GM21529 (cell line): ENCODE data around the gene SMAD1.

Experiments used
- ATAC-seq: cut with Tn5 transposase; IDR thresholded peaks from one replicate; pipeline ENCODE4 v1.9.1; 2021; ENCODE audit not compliant: unreplicated experiment

The SMAD1 gene

DNA sequence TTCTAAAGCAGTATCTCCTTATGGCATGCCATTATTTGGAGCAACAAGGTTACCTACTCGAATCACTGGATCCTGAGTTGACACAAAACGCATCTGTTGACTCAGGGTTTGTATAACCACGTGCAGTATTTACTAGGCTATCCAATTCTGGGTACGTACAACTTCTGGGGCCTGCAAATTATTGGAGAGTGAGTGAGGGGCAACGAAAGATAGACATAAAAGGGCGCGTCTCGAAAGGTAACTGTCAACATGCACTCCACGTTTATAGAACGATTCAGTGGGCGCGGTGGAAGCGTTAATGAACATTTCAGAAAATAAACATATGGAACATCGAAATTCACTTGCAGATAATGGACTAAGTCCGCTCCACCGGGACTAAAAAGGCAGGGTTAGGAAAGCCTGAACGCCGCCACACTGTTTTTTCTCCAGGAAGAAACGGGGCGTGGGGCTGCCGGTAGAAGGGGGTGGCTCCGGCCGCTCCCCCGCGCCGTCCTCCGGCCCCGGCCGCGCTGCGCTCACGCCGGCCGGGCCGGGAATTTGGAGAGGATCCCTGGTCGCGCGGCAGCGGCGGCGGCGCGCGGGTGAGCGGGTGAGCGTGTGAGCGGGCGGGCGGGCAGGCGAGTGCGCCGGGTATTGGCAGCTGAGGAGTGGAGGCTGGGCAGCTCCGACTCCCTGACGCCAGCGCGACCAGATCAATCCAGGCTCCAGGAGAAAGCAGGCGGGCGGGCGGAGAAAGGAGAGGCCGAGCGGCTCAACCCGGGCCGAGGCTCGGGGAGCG is at the start of gene SMAD1:
Gene SMAD1 (plus strand): TSS at position 690 of the 778 bp plus-strand sequence. CDS start 32,761 bp downstream, outside the sequence.
- peak; percentile 51 for ATAC-seq

DNA sequence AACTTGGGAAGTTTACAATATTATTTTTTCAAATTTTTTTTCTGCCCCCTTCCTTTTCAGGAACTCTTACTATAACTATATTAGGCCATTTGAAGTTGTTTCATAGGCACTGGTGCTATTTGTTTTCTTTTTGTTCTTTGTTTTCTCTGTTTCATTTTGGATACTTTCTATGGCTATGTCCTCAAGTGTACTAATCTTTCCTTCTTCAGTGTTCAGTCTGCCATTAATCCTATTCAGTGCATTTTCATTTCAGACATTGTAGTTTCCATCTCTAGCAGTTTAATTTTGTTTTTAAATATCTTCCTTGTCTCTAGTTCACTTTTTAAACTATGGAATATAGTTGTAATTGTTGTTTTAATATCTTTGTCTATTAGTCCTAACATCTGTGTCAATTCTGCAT is 48.0 kb upstream of the SMAD1 start:
- no peak for ATAC-seq

DNA sequence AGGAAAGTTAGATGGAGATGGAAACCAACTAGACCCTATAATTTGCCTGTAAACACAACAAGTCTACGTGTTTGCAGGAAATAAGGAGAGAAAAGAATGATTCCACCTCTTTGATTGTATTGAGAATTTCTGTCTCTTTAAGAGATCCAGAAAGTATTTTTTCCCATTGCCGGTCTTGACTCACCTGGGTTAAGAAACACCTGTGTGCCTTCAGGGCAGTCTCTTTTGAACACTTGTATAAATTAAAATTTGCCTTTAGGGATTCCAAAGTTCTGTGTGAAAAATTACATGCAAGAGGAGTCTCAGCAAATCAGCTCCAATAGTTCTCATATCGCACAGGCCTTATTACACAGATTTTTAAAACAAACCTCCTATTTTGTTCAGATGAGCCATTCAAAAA is 46.0 kb upstream of the SMAD1 start:
- no peak for ATAC-seq

DNA sequence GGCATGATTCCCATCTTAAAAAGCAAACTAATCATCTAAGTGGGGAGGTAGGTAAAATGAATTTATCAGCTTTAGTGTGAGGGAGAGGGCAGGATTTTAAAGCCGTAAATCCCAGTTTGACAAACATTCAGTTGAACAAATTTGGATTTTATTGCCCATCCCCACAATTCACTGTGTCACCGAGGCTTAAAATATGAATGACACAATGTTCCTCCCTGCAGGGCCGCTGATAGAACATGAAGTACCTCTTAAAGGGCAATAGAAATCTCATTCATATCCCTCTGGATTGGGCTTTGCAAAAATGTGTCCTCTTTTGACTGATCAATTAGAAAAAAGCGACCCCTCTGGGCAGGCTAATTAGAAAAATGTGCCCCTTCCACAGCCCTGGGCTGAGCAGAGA is 45.5 kb upstream of the SMAD1 start:
- ATAC-seq, result no peak

DNA sequence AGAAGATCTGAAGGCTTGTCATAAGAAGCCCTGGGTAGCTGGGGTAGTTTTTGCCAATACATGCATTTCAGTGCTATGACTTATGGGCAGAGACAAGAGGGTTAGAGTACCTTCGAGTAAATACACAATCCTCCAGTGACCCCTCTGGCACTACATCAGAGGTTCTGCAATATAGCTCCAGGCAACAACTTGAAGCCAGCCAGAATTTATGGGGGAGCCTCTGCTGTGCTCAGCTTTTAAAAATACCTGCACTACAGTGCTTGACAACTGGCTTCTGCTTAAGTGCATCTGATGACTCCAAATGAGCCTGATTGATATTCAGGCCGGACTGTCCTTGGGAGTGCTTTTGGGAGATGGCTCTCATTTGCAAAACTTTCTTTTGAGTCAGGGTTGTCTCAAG is 44.9 kb upstream of the SMAD1 start:
- no peak for ATAC-seq

DNA sequence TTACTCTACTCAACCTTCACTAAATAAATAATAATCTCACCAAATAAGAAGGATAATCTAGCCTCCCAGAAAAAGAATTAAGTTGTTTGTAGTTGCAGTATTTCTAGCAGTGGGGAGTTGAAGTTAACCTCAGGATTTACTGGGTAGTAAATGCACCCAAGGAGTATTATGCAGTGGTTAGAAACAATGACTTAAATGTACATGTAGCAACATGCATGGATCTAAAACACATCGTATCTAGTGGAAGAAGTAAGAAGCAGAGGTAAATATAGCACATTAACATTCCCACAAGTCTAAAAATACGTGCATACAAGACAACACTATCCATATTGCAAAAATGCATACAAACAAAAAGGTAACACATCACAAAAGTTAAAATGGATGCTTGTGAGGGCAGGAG is 44.2 kb upstream of the SMAD1 start:
- ATAC-seq, result no peak

DNA sequence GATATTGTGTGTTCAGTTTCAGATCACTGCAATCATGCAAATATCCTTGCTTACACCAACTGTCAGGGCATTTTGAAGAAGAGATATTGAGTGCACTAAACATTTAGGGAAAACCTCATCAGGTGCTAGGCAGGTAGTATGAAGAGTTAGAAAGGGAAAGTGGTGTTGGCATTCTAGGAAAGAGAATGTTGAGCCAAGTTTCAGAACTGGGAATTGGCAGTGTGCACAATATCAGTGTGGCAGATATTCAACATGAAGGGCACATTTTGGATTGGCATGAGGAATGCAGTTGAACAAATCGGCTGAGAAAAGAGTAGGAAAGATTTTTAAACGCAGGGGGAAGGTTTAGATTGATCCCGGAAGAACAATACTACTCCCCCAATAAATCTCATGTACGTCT is 43.4 kb upstream of the SMAD1 start:
- ATAC-seq, result no peak

DNA sequence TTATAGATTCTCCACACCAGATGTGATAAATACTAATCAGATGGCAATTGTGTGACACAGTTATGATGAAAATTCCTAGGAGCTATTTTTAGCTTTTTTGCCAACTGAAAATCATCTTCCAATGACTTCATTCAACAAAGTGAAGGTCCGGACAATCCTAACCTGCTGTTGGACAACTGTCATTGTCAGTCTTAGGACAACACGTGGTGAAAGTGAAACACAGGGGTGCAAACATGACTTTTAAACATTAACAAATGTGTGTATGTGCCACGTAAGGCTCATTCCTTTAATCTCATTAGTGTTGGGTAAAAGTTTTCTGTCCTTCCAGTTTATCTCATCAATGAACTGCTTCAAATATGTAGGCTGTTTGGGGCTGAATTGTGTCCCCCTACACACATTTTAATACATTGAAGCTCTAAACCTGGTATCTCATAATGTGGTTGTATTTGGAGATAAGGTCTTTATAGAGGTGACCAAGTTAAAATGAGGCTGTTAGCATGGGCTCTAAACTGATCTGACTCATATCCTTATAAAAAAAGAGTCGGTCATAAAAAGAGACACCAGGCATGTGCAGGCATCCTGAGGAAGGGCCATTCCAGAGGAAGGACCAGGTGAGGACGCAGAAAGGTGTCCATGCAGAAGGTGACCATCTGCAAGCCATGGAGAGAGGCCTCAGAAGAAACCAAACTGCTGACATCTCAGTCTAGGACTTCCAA is 41.2 kb upstream of the SMAD1 start:
- no peak for ATAC-seq

DNA sequence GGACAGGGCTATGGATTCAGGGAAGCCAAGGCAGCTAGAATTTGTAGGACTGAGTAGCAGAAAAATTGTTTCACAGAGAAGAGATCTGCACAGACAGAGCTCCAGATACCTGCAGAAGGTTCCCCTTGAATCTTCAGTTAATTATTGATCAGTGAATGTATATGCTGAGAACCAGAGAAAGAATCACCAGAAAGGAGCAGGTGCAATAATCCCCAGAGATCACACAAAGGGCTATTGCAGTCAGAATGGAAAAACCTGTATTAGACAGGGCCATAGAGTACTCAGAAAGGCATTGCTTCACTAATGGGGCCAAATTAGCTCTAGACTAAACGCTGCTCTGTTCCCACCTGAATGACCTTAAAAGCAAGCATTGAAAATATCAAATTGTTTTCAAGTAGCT is 35.5 kb upstream of the SMAD1 start:
- peak; percentile 90 for ATAC-seq

DNA sequence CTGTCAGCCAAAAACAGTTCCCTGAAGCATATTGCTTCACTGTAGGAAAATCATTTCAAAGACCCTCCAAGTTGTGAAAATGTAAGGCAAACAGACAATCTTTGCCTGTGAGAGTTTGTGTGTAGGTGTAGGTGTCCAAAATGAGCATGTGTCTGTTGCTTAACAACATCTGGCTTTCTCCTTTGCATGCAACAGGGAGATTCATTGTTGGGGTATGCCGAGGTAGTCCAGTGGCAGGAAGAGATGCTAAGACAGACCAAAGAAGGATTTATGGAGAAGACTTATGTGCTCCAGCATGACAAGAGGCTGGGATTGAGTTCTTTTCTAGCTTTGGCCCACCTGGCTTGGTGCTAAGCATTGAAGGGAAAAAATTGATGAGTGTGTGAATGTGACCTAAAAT is 29.8 kb upstream of the SMAD1 start:
- ATAC-seq, result no peak

DNA sequence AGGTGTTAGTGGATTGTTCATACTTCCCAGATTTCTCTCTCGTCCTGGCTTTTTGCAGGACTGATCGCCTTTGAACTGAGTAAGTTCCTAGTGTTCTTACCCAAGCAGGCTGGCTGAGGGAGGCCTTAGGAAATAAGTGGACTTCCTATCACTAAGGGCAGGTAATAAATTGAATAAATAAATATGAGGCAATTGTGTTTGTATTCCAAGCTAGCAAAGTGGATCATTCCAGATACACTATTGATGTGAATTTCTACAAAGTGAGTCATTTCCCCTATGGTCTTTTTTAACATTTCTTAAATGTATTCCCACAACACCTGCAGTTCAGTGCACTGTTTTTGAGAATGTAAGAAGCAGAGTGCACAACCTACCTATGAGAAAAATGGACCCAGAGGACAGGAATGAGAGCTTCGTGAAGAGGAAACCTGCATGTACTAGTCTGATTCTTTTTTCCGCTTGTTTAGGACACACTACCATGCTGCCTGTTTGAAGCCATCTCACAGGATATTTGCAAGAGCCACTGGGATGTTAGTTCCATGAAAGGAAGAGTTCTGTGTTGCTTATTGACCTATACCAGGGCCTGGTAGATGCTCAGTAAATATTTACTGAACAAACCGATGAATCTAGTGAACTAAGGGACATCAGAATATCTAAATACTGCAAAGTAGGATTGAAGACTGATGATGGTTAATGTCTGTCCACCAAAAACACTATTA is 29.0 kb upstream of the SMAD1 start:
- no peak for ATAC-seq

DNA sequence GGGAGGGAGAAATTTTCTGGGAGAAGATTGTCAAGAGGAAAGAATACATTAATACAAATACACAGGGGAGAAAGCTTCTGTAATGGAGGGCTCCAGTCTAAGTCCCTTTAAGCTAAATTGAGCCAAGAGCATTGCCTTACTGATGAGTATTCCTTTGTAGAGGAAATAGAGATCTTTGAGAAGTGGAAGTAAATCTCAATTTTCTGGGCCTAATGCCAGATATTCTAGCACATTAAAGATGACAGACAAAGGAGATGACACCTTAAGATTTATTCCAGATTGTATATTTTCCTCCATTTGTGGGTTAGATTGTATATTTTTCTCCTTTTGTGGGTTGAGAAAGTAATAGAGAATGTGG is 28.5 kb upstream of the SMAD1 start:
- no peak for ATAC-seq

DNA sequence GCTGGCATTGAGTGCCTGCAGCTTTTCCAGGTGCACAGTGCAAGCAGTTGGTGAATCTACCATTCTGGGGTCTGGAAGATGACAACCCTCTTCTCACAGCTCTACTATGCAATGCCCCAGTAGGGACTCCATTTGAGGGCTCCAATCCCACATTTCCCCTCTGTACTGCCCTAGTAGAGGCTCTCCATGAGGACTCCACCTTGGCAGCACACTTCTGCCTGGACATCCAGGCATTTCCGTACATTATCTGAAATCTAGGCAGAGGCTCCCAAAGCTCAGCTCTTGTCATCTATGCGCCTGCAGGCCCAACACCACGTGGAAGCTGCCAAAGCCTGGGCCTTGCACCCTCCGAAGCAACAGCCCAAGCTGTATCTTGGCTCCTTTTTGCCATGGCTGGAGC is 8.4 kb upstream of the SMAD1 start:
- ATAC-seq, result no peak

DNA sequence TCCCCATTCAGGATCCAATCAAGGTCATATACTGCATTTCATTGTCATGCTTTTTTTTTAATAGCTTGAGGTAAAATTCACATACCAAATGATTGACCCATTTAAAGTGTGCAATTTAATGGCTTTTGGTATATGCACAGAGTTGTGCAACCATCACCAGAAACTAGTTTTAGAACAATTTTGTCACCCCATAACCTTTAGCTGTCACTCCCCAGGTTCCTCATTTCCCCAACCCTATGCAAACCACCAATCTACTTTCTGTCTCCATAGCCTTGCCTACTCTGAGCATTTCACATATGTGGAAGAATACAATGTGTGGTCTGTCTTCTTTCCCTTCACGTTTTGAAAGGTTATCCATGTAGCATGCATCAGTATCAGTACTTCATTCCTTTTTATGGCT is 1.4 kb upstream of the SMAD1 start:
- ATAC-seq, result no peak

DNA sequence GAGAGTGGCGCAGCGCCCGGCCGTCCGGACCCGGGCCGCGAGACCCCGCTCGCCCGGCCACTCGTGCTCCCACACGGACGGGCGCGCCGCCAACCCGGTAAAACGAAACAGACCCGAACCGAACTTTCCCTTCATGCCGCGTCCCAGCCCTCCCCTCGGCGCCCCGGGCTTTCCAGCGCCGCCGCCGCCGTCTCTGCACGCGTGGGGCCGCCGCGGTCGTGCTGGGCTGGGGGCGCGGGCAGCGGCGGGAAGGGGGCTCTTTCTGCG is 222 bp downstream of the SMAD1 start:
- ATAC-seq, result no peak

DNA sequence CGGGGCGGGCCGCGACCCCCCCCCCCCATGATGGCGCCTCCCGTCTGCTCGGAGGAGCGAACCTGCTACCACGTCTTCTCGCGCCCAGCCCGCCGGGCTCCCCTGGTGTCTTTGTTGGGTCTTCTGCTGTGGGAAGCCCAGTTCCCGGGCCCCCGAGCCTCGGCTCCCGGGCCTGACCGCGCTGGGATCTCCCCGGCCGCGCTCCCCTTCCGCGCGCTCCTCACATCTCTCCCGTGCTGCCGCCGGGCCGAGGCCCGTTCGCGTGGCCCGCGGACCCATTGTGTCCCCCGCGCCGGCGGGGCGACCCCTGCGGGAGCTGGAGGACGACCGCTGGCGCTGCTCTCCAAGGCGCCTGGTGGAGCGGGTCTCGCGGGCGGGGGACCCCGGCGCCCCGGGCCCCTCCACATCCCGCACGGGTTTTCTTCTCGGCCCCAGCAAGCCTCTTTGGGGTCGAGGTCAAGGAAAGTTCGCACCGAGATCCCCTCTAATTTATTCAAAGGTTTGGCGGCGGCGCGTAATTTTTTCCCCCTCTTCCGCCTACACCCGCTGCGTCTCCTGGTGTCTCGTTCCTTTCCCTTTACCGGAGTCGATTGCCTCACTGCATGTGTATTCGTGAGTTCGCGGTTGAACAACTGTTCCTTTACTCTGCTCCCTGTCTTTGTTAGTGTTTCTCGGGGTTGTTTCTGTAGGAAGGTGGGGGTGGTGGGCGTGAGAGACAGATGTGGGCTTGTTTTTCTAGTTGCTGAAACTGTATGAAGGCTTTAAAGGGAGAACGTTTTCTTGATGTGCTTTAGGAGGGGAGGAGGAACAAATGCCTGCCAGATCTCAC is 770 bp downstream of the SMAD1 start:
- peak; percentile 38 for ATAC-seq

DNA sequence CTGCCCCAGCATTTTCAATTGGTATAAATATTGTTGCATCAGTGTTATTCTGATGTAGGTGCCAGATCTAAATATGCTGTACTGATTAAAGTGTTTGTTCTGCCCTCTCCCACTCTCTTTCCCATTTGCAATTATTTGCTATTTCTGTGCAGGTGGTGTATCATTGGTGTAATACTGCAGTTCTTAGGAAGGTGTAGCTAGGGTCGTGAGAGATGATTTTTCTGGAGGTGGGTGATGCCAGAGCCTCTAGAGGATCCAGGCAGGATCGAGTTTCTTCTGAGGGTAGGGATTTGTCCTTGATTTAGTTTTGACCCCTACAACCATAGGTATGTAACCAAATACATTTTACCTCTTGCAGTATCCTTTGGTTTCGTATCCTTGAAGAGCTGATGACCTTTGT is 1.9 kb downstream of the SMAD1 start:
- ATAC-seq, result no peak

DNA sequence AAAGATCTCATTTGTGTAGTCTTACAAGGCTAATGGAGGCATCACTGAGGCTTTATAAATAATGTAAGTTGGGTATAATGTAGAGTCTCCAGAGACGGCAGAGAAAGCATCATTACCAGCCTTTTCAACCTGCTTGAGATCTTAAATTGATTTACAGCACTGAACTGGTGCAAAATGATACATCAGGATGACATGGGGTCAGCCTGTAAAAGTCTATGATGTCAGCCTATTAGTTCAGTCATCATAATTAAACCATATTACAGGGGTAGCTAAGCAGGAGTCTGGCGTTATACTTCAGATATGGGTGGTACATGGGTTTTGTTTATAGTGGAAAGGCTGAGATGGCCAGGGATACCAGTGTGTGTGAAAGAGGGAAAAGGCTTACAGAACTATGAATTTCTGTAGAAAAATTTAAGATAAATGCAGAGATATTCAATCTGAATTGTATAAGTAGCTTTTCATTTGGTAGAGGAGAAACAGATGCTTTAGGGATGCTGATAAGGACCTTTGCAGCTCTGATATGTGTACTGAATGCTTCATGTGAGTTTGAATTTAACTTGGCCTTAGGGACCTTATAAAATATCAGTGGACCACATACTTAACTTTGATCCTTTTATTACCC is 2.7 kb downstream of the SMAD1 start:
- no peak for ATAC-seq

DNA sequence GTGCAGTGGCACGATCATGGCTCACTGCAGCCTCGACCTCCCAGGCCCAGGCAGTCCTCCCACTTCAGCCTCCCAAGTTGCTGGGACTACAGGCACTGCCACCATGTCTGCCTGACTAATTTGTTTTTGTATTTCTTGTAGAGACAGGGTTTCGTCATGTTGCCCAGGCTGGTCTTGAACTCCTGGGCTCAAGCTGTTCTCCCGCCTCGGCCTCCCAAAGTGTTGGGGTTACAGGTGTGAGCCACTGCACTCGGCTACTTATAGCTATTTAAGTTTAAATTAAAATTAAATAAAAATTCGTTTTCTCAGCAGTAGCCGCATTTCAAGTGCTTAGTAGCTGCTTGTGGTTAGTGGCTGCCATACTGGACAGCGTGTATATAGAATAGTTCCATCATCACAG is 3.5 kb downstream of the SMAD1 start:
- ATAC-seq, result no peak

DNA sequence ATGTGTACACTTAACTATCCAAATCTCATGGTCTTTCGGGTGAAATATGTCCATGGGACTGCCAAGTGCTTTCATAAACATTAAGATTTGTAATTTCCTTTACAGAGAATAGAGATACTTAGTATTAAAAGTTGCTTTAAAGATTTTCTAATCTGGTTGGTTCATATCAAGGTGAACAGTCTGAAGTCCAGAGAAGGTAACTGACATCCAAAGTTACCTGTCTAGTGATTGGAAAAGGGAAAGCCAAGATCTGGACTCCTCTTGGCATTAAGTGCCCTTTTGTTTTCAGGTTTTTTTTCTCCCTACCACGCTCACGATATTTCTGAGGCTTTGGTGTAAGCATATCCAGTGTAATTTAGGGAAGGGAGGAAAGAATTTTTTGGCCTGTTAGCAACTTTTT is 5.0 kb downstream of the SMAD1 start:
- no peak for ATAC-seq

DNA sequence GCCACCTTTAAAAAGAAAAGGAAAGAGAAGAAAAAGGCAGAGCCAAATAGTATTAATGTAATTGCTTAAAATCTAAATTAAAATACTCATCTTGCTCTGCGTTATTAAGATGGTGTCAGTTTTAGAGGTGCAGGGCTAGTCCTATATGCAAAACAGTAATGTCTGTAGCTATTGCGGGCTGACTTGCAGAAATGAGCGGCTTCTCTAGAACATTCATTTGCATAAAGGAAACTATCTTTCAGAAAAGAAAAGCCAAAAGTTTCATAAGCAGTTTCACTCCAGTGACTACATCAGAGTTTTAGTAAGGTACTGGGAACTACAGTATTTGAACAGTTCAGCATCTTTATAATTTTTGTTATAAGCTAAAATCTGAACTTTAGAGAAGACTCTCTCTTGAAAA is 6.0 kb downstream of the SMAD1 start:
- ATAC-seq, result peak; percentile 97
